Keratinocyte (primary cell): Measurements from ENCODE around the gene MYT1.

Experiments
- EZH2 ChIP-seq: IDR thresholded peaks from one replicate; pipeline ENCODE4 v1.6.1; 2012; ENCODE audit warnings: inconsistent platforms, mild to moderate bottlenecking, low read length, moderate library complexity
- TF ChIP-seq, protein P1 (sequence below), 3 experiments: IDR thresholded peaks in 1 of 3; conservative IDR thresholded peaks in 1 of 3; optimal IDR thresholded peaks in 1 of 3; 2 replicates in 2 of 3; 3 replicates in 1 of 3; pipeline versions ENCODE3 to v1.5.1; 2011; ENCODE audit warnings: low read length in 3 of 3, mild to moderate bottlenecking in 3 of 3, moderate library complexity in 2 of 3, control low read depth in 1 of 3, inconsistent platforms in 1 of 3; ENCODE audit not compliant: insufficient read depth in 2 of 3; ENCODE audit errors: extremely low read depth in 1 of 3

DNA sequence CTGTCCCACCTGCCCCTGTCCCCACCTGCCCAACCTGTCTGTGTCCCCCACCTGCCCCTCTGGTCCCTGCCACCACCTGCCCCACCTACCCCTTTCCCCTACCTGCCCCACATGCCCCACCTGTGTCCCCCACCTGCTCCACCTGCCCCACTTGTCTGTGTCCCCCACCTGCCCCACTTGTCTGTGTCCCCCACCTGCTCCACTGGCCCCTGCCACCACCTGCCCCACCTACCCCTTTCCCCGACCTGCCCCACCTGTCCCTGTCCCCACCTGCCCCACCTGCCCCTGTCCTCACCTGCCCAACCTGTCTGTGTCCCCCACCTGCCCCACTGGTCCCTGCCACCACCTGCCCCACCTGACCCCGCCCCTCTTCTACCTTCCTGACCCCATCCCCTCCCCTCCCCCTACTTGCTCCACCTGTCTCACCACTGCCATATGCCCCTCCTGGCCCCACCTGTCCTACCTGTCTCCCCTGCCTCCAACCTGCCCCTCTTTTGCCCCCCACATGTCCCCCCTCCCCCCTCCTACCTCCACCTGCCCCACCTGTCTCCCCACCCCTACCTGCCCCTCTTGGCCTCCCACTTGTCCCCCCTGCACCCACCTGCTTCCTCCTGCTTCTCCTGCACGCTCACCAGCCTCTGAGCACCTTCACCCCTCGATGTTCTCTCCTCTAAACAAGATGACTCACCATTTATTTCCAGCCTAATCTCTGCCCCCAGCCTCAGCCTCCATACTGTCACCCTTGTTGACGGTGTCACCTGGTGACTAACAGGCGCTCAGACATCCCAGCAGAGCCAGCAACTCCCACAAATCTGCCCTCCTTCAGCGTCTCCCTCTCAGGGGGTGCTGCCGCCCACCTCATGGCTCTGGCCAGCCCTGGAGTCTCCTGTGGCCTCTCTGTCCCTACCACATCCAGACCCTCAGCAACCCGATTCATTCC, 5.6 kb upstream of the MYT1 start:
- TF ChIP-seq, protein P1, sequence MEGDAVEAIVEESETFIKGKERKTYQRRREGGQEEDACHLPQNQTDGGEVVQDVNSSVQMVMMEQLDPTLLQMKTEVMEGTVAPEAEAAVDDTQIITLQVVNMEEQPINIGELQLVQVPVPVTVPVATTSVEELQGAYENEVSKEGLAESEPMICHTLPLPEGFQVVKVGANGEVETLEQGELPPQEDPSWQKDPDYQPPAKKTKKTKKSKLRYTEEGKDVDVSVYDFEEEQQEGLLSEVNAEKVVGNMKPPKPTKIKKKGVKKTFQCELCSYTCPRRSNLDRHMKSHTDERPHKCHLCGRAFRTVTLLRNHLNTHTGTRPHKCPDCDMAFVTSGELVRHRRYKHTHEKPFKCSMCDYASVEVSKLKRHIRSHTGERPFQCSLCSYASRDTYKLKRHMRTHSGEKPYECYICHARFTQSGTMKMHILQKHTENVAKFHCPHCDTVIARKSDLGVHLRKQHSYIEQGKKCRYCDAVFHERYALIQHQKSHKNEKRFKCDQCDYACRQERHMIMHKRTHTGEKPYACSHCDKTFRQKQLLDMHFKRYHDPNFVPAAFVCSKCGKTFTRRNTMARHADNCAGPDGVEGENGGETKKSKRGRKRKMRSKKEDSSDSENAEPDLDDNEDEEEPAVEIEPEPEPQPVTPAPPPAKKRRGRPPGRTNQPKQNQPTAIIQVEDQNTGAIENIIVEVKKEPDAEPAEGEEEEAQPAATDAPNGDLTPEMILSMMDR (optimal IDR thresholded peaks at IDR 0.05 in 1 of 3, IDR thresholded peaks at IDR 0.05 in 1 of 3, conservative IDR thresholded peaks at IDR 0.05 in 1 of 3; ENCODE audit: extremely low read depth in 1 of 3, insufficient read depth in 2 of 3, low read length in 3 of 3) = no peak
- TF ChIP-seq EZH2 = no peak
